Neuron (in vitro differentiated cells): ENCODE results near the gene MILR1.
"Not testable (repeated sequence)": the region's sequence is repeated elsewhere in the genome, so short reads cannot be mapped to it uniquely, and the experiment has no call there.

ENCODE experiments used
- H2AFZ ChIP-seq: one replicate; pipeline ENCODE4 v1.6.1; 2013; ENCODE audit warnings: low read depth, mild to moderate bottlenecking, inconsistent platforms, low read length, moderate library complexity
- H3K27me3 ChIP-seq: one replicate; pipeline ENCODE4 v1.6.1; 2013; ENCODE audit warnings: low read length; ENCODE audit not compliant: insufficient read depth
- H3K36me3 ChIP-seq: one replicate; pipeline ENCODE4 v1.6.1; 2013; ENCODE audit warnings: low read length; ENCODE audit not compliant: insufficient read depth
- H3K4me1 ChIP-seq: one replicate; pipeline ENCODE4 v1.6.1; 2013; ENCODE audit warnings: low read length; ENCODE audit not compliant: insufficient read depth
- H3K4me3 ChIP-seq: 2 replicates; pipeline ENCODE4 v1.5.1; 2013; ENCODE audit warnings: mild to moderate bottlenecking, low read length, moderate library complexity
- H3K9me3 ChIP-seq: one replicate; pipeline ENCODE4 v1.6.1; 2013; ENCODE audit warnings: low read length

Gene MILR1

DNA sequence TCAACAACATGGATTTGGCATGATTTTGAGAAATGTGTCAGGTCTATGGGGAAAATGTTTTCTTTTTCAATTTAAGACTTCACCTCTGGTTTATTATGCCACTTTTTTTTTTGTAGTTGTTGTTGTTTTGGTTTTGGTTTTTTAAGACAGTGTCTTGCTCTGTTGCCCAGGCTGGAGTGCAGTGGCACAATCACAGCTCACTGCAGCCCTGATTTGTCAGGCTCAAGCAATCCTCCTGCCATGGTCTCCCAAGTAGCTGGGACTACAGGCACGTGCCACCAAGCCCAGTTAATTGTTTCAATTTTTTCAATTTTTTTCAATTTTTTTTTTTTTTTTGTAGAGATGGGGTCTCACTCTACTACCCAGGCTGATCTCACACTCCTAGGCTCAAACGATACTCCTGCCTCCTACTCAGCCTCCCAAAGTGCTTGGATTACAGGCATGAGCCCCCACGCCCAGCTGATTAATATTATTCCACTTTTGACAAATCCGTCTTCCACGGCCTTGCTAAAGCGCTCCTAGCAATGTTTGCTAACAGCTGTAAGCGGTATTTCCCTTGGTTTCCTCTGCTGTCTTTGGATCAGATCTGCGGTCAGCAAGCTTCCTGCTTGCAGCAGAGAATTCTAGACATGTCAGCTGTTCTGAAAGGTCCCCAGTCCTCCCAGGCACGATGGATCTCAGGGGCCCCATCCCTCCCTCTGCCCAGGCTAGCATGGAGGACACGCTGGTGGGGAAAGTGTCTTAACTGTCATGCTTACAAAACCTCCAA is 7.0 kb upstream of the MILR1 start:
- no peak overlapping the region for H2AFZ ChIP-seq
- H3K36me3 ChIP-seq, result no peaks in the 10 kb centered on the region
- H3K27me3 ChIP-seq, result no peaks in the 10 kb centered on the region
- H3K4me1 ChIP-seq, result no peaks in the 10 kb centered on the region
- H3K4me3 ChIP-seq, result no peak overlapping the region
- peaks cover 10% of the 10 kb centered on the region for H3K9me3 ChIP-seq

DNA sequence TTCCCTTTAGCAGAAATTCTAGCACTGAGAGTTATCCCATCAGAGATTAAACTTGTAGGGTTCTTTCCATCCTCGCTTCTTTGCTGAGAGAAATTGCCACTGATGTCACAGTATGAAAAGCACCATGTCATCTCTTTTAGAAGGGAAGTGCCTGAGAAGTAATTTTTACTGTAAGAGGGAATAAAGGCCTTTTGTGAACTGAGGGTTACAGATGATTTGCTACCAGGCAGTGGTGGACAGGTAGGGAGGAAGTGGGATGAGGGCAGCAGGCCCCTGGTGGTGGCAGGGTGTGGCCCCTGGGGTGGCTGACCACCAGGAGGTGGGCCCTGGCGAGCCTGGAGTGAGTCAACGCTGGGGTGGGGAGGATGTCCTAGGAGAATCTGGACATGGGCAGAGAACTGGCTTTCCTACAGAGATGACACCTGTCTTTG is 6.4 kb upstream of the MILR1 start:
- Histone ChIP-seq H3K36me3 (no peaks in the 10 kb centered on the region), H3K27me3 (no peaks in the 10 kb centered on the region), H2AFZ (no peak overlapping the region), H3K9me3 (peaks cover 7% of the 10 kb centered on the region), H3K4me1 (no peaks in the 10 kb centered on the region), H3K4me3 (no peak overlapping the region)

DNA sequence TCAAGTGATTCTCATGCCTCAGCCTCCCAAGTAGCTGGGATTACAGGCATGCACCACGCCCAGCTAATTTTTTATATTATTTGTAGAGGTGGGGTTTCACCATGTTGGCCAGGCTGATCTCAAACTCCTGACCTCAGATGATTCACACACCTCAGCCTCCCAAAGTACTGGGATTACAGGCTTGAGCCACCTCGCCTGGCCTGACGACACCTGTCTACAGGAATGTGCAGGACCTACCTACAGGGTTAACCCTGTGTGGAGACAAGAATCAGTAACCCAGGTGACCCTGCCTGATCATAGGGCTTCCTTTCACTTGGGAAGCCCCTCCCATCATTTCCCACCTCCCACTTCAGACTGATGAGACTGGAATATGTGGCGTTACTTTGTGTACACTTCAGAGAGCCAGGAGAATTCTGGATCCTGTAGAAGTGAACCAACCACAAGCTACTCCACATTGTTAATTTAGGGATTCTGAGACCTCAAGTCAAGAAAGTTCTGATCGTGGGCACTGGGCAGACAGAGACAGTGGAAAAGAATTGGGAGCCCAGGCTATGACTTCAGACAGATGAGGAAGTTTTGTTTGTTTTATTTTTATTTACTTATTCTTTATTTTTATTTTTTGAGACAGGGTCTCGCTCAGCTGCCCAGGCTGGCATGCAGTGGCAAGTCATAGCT is 5.7 kb upstream of the MILR1 start:
- no peak overlapping the region for H2AFZ ChIP-seq
- H3K27me3 ChIP-seq, result no peaks in the 10 kb centered on the region
- H3K4me1 ChIP-seq, result no peaks in the 10 kb centered on the region
- no peaks in the 10 kb centered on the region for H3K36me3 ChIP-seq
- H3K4me3 ChIP-seq, result no peak overlapping the region
- H3K9me3 ChIP-seq, result no peaks in the 10 kb centered on the region

DNA sequence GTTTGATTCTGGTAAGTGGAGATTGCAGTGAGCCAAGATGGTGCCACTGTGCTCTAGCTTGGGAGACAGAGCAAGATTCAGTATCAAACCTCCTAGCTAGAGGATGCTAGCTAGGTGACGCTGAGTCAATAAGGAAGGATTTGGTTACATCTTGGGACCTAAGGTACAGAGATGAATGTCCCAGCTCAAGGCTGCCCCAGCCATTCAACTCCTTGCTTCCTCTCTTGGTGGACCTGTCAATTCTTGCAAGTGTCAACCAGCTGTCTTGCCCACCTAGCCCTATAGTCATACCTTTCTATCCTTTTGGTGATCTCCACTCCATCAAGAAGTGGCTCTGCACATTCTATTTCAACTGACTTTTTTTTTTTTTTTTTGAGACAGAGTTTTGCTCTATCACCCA is 1.4 kb upstream of the MILR1 start:
- Histone ChIP-seq H3K27me3 (no peaks in the 10 kb centered on the region), H3K9me3 (no peaks in the 10 kb centered on the region), H3K36me3 (no peaks in the 10 kb centered on the region), H3K4me1 (no peaks in the 10 kb centered on the region), H2AFZ (no peak overlapping the region), H3K4me3 (no peak overlapping the region)

- Histone ChIP-seq H3K4me3 (no peak overlapping the region), H3K9me3 (no peaks in the 10 kb centered on the region), H3K27me3 (no peaks in the 10 kb centered on the region), H3K36me3 (no peaks in the 10 kb centered on the region), H3K4me1 (no peaks in the 10 kb centered on the region), H2AFZ (no peak overlapping the region)
Observed at GRCh38 chr17:64449545-64449944, 630 bp downstream of the MILR1 start.

DNA sequence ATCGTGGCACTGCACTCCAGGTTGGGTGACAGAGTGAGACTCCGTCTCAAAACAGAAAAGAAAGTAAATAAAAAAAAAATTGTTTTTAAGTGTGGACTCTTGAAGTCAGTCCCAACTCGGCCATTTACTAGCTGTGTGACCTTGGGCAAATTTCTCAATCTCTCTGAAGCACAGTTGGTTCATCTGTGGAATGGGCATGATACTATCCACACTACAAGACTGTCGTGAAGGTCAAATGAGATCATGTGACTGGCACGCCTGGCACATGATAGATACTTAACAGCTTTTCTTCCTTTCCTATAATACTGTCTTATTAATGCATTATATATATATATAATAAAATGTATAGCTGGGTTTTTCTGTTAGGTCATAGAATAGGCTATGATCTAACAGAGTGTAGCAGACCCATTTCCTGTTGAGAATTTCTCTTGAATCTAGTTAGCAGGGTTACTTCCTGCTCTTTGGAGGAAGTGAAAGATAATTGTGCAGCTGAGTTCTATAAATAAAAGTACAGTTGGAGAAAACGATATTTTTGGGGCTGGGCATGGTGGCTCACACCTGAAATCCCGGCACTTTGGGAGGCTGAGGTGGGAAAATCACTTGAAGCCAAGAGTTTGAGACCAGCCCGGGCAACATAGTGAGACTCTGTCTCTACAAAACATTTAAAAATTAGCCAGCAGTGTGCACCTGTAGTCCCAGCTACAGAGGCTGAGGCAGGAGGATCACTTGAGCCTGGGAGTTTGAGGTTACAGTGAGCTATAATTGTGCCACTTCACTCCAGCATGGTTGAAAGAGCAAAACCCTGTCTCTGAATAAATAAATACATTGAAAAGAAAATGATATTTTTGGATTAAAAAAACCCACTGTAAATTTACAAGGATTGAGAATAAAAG is 7.3 kb downstream of the MILR1 start:
- Histone ChIP-seq H3K4me3 (no peak overlapping the region), H2AFZ (no peak overlapping the region), H3K4me1 (no peaks in the 10 kb centered on the region), H3K9me3 (no peaks in the 10 kb centered on the region), H3K27me3 (no peaks in the 10 kb centered on the region), H3K36me3 (no peaks in the 10 kb centered on the region)

DNA sequence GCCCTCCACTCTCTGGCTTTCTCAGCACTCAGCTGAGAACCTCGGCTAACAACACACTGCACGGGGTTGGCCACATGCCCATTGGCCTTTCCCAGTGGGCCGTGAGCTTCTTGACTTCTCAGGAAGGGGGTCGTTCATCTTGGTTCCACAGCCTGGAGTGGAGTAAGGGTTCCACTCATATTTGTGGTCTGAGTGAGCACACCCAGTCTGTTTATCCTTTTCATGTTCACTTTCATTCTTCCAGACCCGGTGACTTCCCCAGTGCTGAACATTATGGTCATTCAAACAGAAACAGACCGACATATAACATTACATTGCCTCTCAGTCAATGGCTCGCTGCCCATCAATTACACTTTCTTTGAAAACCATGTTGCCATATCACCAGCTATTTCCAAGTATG is 8.2 kb downstream of the MILR1 start:
- H3K27me3 ChIP-seq, result no peaks in the 10 kb centered on the region
- no peak overlapping the region for H3K4me3 ChIP-seq
- H3K9me3 ChIP-seq, result no peaks in the 10 kb centered on the region
- no peak overlapping the region for H2AFZ ChIP-seq
- H3K4me1 ChIP-seq, result no peaks in the 10 kb centered on the region
- H3K36me3 ChIP-seq, result no peaks in the 10 kb centered on the region

GRCh38 chr17:64458756-64459155 is 9.8 kb downstream of the MILR1 start:
- no peaks in the 10 kb centered on the region for H3K27me3 ChIP-seq
- no peaks in the 10 kb centered on the region for H3K9me3 ChIP-seq
- no peaks in the 10 kb centered on the region for H3K36me3 ChIP-seq
- H2AFZ ChIP-seq, result no peak overlapping the region
- no peaks in the 10 kb centered on the region for H3K4me1 ChIP-seq
- H3K4me3 ChIP-seq, result no peak overlapping the region

GRCh38 chr17:64459284-64459747 is 10.4 kb downstream of the MILR1 start:
- H3K4me3 ChIP-seq, result no peak overlapping the region

GRCh38 chr17:64459818-64460217 is 10.9 kb downstream of the MILR1 start:
- H3K9me3 ChIP-seq, H3K27me3 ChIP-seq, H3K36me3 ChIP-seq, H3K4me3 ChIP-seq, H3K4me1 ChIP-seq, H2AFZ ChIP-seq: not testable (repeated sequence)

More at GRCh38 chr17:64459284-64459747, 10.4 kb downstream of the MILR1 start:
- H3K9me3 ChIP-seq, result no peaks in the 10 kb centered on the region
- no peaks in the 10 kb centered on the region for H3K4me1 ChIP-seq
- H2AFZ ChIP-seq, result no peak overlapping the region
- no peaks in the 10 kb centered on the region for H3K36me3 ChIP-seq
- no peaks in the 10 kb centered on the region for H3K27me3 ChIP-seq

DNA sequence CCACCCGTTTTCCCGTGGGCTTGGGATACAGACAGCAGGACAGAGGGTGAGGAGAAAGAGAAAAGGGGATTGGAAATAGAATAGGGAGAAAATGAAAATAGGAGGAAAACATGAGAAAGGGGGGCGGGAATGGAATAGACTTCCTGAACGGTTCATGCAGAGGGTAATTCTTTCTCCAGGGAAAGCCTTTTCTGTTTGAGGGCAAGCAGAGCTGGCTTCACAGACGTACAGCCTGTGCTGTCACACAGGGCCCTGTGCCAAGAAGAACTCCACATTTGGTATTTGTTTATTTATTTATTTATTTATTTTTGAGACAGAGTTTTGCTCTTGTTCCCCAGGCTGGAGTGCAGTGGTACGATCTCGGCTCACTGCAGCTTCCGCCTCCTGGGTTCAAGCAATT is 12.0 kb downstream of the MILR1 start:
- no peaks in the 10 kb centered on the region for H3K36me3 ChIP-seq
- H3K4me3 ChIP-seq, result no peak overlapping the region
- H2AFZ ChIP-seq, result no peak overlapping the region
- H3K4me1 ChIP-seq, result no peaks in the 10 kb centered on the region
- H3K9me3 ChIP-seq, result no peaks in the 10 kb centered on the region
- no peaks in the 10 kb centered on the region for H3K27me3 ChIP-seq

GRCh38 chr17:64461788-64462187 is 12.9 kb downstream of the MILR1 start:
- H3K9me3 ChIP-seq, result no peaks in the 10 kb centered on the region
- no peaks in the 10 kb centered on the region for H3K36me3 ChIP-seq

More at GRCh38 chr17:64461788-64462187, 12.9 kb downstream of the MILR1 start:
- Histone ChIP-seq H3K4me1 (no peaks in the 10 kb centered on the region), H3K4me3 (no peak overlapping the region), H3K27me3 (no peaks in the 10 kb centered on the region), H2AFZ (no peak overlapping the region)
